GM21786 (cell line): ENCODE data around the gene NCOR1.
"Not testable (repeated sequence)": the region's sequence is repeated elsewhere in the genome, so short reads cannot be mapped to it uniquely, and the experiment has no call there.

Source experiments
- ATAC-seq: cut with Tn5 transposase; IDR thresholded peaks from one replicate; pipeline ENCODE4 v1.9.1; 2021; ENCODE audit not compliant: unreplicated experiment

Gene NCOR1

GRCh38 chr17:16215273-16215964, at the start of gene NCOR1:
NCOR1 (minus strand) TSS chr17:16215534; CDS start chr17:16194569, 20,965 bp downstream.
- ATAC-seq, result peak; percentile 48

DNA sequence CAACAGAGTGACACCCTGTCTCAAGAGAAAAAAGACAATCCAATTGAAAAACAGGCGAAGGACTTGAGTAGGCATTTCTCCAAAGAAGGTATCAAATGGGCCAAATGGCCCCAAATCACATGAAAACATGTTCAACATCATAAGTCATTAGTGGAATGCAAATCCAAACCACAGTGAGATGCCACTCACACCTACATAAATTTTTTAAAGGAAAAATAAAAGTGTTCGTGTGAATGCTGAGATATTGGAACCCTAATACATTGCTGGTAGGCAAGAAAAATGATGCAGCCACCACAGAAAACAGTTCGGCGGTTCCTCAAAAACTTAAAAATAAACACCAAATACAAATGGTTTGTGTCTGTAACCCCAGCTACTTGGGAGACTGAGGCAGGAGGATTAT, 46.9 kb upstream of the NCOR1 start:
- ATAC-seq, result no peak

GRCh38 chr17:16261049-16261448, 45.7 kb upstream of the NCOR1 start:
- no peak for ATAC-seq

DNA sequence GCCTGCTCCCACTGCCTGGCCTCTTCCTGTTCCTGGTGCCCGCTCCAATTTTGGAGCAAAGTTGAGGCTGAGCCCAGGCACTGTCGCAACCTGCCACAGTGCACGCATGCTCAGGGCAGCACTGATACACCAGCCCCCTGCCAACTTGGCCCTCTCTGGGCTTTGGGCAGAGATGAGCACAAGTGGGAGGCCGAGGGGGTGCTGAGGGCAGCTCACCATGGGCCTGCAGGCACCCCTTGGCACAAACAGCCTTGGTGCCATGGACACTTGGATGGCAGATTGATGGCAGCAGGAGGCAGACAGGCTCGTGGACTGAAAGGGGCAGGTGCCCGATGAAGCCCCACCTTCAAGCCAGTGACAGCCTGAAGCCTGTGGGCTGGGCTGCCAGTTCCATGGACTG, 44.6 kb upstream of the NCOR1 start:
- no peak for ATAC-seq

GRCh38 chr17:16258901-16259300, 43.6 kb upstream of the NCOR1 start:
- ATAC-seq, result no peak

- no peak for ATAC-seq
Measured at GRCh38 chr17:16255481-16255921, 40.2 kb upstream of the NCOR1 start.

- ATAC-seq, result no peak
Measured at GRCh38 chr17:16254773-16255400, 39.6 kb upstream of the NCOR1 start.

DNA sequence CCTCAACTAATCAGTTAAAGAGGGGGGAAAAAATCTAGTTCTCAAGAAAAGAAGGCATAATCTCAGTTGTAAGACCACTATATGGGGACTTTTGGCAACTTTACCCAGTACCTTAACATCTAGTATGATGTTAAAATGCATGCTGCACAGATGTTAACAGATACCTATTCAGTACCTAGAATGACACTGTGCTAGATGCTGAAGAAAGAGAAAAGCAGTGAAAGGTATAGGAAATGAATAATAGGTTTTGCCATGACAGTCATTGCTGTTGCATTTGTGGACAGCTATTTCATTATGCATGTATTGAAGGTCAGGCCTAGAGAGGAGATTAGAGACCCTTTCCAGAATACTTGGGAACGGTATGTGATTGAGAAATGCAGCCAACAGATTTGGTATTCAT, 36.2 kb upstream of the NCOR1 start:
- no peak for ATAC-seq

DNA sequence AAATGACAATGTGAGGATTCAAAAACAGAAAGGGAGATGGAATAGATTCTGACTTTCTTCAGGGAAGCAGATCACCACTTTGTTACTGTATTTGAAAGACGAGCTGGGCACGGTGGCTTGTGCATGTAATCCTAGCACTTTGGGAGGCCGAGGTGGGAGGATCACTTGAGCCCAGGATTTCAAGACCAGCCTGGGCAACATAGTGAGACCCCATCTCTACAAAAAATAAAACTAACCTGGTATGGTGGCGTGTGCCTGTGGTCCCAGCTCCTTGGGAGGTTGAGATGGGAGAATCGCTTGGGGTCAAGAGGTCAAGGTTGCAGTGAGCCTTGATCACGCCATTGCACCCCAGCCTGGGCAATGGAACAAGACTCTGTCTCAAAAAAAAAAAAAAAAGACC, 35.7 kb upstream of the NCOR1 start:
- ATAC-seq, result no peak

DNA sequence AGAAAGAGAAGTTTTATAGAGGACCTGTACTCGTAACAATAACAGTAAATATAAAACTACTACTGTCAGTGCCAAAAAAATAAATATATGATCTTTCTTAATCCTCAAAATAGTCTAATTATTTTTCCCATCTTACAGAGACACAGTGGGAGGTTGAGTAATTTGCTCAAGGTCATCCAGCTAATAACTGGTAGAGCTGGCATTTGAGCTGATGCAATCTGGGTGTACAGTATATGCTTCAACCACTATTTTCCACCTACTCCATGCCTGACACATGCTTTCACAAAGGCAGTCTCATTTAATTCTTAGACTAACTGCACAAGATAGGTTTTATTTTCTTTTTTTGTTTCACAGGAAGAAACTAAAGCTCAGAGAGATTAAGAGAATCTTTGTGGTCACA, 35.3 kb upstream of the NCOR1 start:
- ATAC-seq, result no peak

DNA sequence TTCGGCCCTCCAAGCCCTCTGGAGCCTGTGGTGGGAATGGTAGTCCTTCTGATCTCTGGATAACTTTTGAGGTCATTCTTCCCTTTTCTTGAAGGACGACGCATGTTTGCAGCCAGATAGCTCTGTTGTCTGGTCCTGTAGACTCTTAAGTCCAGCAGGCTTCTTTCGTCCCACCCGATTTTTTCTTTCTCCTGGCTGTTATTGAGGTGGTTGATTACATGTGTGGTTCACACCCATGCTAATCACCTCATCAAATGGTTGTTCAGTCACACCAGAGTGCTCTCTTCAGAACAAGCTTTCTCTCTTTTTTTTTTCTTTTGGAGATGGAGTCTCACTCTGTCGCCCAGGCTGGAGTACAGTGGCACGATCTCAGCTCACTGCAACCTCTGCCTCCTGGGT, 32.3 kb upstream of the NCOR1 start:
- no peak for ATAC-seq

DNA sequence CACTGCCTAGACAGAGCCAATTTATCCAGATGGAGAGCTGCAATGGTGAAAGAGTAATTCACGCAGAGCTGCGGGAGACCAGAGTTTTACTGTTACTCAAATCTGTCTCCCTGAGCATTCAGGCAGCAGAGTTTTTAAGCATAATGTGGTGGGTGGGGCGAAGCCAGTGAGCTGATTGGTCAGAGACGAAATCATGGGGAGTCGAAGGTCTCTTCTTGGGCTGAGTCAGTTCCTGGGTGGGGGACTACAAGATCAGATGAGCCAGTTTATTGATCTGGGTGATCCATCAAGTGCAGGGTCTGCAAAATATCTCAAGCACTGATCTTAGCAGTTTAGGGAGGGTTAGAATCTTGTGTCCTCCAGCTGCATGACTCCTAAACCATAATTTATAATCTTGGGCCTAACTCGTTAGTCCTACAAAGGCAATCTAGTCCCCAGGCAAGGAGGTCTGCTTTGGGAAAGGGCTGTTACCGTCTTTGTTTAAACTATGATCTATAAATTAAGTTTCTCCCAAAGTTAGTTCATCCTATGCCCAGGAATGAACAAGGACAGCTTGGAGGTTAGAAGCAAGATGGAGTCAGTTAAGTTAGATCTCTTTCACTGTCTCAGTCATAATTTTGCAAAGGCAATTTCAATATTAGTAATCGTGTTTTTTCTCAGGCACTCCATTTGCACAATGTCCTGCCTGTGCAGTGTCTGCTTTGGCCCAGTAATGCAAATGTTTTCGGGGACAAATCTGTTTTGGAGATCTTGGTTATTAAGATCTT, 28.6 kb upstream of the NCOR1 start:
- no peak for ATAC-seq

- ATAC-seq, result no peak
Measured at GRCh38 chr17:16243385-16243784, 28.1 kb upstream of the NCOR1 start.

DNA sequence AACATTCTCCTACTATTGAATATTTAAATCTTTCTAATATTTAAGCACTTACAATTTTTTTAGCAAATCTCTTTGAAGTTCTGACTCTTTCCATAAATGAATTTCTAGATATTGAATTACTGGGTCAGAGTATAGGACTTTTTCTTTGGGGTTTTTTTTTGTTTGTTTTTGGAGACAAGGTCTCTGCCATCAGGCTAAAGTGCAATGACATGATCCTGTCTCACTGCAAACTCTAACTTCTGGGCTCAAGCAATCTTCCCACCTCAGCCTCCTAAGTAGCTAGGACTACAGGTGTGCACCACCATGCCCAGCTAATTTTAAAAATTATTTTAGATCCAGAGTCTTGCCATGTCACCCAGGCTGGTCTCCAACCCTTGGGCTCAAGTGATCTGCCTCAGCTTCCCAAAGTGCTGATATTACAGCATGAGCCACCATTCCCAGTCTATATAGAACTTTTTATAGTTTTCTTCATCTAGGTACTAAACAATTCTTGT, 26.6 kb upstream of the NCOR1 start:
- no peak for ATAC-seq

GRCh38 chr17:16239931-16240330, 24.6 kb upstream of the NCOR1 start:
- ATAC-seq, result no peak

- no peak for ATAC-seq
Measured at GRCh38 chr17:16232391-16232790, 17.1 kb upstream of the NCOR1 start.

GRCh38 chr17:16229912-16230561, 14.7 kb upstream of the NCOR1 start:
- not testable (repeated sequence) for ATAC-seq

DNA sequence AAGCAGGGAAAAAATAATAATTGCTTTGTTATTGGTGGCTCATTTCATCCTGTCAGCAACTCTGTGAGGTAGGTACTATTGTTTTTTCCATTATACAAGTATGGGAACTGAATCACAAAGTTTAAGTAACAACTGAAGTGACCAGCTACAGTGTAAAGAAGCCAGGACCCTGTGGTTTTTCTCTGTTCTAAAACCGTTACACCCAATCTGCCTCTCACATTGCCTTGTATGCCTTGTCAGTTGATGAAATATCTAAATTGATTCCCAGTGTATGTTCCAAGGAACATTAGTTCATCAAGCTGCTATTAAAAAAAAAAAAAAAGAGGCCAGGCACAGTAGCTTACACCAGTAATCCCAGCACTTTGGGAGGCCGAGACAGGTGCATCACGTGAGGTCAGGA, 7.1 kb upstream of the NCOR1 start:
- ATAC-seq, result no peak

- ATAC-seq, result peak; percentile 47
Measured at GRCh38 chr17:16217002-16217635, 1.8 kb upstream of the NCOR1 start, which contains the start of gene PIGL. PIGL (plus strand) TSS chr17:16217210; CDS start chr17:16217227, 17 bp downstream.

DNA sequence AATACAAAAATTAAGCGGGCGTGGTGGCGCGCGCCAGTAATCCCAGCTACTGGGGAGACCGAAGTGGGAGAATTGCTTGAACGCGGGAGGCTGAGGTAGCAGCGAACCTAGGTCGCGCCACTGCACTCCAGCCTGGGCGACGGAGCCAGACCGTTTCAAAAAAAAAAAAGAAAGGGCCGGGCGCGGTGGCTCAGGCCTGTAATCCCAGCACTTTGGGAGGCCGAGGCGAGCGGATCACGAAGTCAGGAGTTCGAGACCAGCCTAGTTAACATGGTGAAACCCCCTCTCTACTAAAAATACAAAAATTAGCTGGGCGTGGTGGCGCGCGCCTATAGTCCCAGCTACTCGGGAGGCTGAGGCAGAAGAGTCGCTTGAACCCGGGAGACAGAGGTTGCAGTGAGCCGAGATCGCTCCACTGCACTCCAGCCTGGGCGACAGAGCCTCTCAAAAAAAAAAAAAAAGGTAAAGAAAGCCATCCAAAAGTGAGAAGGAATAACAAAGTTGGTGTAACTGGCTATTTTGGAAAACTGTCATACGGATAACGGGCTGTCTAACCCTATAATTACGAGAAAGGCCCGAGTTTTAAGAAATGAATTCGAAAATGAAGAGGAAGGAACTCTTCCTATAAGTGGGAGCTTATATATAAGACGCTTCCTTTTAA, 1.1 kb upstream of the NCOR1 start:
- not testable (repeated sequence) for ATAC-seq
